ENCODE results near the gene CCDC150. TPM values are rescaled to one million over a fixed set of nuclear protein-coding genes. Genes with fewer than 3 reads are reported as not detected.

CCDC150 gene
- total and polyA plus RNA-seq, 2 of the 8 experiments (the other 6 are each of a cell fraction or from before 2014, with no cell fraction given), result 8.3 to 31.9 TPM

DNA sequence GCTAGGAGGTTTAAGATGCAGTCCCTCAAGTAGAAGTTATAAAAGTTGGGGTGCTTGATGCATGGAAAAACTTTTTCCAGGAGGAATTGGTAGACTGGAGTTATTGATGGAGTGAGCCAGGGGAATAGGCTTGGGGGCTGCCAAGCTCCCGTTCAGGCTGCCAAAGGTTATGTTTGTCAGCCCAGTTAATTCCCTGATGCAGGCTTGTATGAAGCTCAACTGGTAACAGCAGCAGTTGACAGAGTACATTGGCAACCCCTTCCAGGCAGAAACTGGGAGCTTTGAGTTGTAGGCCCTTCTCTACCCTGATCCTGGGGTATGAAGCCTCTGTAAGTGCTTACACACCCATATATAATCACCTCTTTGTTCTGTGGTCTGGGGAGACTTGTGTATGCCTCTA, 16.2 kb downstream of the CCDC150 start:
- H2AFZ ChIP-seq (ENCODE audit: low read length), result no peak overlapping the region
- H2BK12ac ChIP-seq (ENCODE audit: low read depth, low read length), result no peak overlapping the region
- no peak overlapping the region for H3K56ac ChIP-seq (replicated peaks; ENCODE audit: insufficient read length, low read depth, low read length)
- no peak overlapping the region for H2BK15ac ChIP-seq (ENCODE audit: low read length)
- H3K27ac ChIP-seq (ENCODE audit: low read depth, low read length), result no peak overlapping the region
- no peak overlapping the region for H3K4ac ChIP-seq (replicated peaks; ENCODE audit: insufficient read length, low read depth, low read length)
- H2BK120ac ChIP-seq (replicated peaks; ENCODE audit: low read depth, low read length), result no peak overlapping the region
- H3K23me2 ChIP-seq (ENCODE audit: low read depth, low read length), result no peaks in the 10 kb centered on the region
- no peak overlapping the region for H3K23ac ChIP-seq (ENCODE audit: insufficient read length)
- no peak overlapping the region for H3K18ac ChIP-seq (ENCODE audit: extremely low read depth, low read length)
- CTCF ChIA-PET (ENCODE audit: partially characterized antibody), result interaction anchor here (0.7 kb wide), 1 partner anchor 86 kb away, joined by 3 read pairs; no protein-coding TSS in a partner anchor
- H4K5ac ChIP-seq (ENCODE audit: insufficient read length, low read depth, low read length), result no peak overlapping the region
- no peak overlapping the region for H4K8ac ChIP-seq (ENCODE audit: extremely low read depth, insufficient read depth, low read length)
- no peak overlapping the region for H2AK5ac ChIP-seq (ENCODE audit: low read depth, low read length)
- peaks cover 3% of the 10 kb centered on the region; the same call in 1 of the 2 replicates for H3K79me1 ChIP-seq (ENCODE audit: low read depth, low read length)
- FAIRE-seq (no peak), DNase-seq (ENCODE audit: low read depth in 1 of 2, low spot score in 2 of 2) (no peak)
- no peaks in the 10 kb centered on the region for H3K27me3 ChIP-seq (replicated peaks in 1 of 4; ENCODE audit: control insufficient read depth in 3 of 4, extremely low read depth in 1 of 4, insufficient read depth in 3 of 4, low read length in 3 of 4)
- no peak overlapping the region for H2BK20ac ChIP-seq (ENCODE audit: low read length)
- no peak overlapping the region for H3K4me2 ChIP-seq (ENCODE audit: insufficient read depth in 1 of 2, low read depth in 2 of 2, low read length in 2 of 2)
- H2BK5ac ChIP-seq (ENCODE audit: low read depth, low read length), result no peak overlapping the region
- no peaks in the 10 kb centered on the region; a peak in 1 of 7 replicates for H3K4me1 ChIP-seq (replicated peaks in 1 of 4; ENCODE audit: control insufficient read depth in 3 of 4, insufficient read depth in 4 of 4, low read length in 3 of 4)
- POLR2A ChIA-PET (ENCODE audit: partially characterized antibody), result no interaction called here
- H3K36me3 ChIP-seq (ENCODE audit: control insufficient read depth in 2 of 4, insufficient read depth in 4 of 4, low read length in 3 of 4), result peaks cover 2 to 55% (median 28%) of the 10 kb centered on the region in 4 experiments; a peak in 7 of 8 replicates
- H3K79me2 ChIP-seq (ENCODE audit: control insufficient read depth in 1 of 2, insufficient read depth in 2 of 2, low read length in 2 of 2), result peaks cover 4 to 57% of the 10 kb centered on the region in 2 experiments; a peak in 2 of 4 replicates
- no peak overlapping the region for H3K9ac ChIP-seq (replicated peaks in 1 of 4; ENCODE audit: extremely low read depth in 1 of 4, low read depth in 3 of 4, low read length in 3 of 4)
- H3K9me3 ChIP-seq (ENCODE audit: insufficient read depth in 2 of 2, low read depth in 1 of 2, low read length in 1 of 2), result peaks cover 35 to 37% of the 10 kb centered on the region in 2 experiments
- no peaks in the 10 kb centered on the region for H4K20me1 ChIP-seq (replicated peaks in 1 of 2; ENCODE audit: control insufficient read depth in 1 of 2, insufficient read depth in 2 of 2, low read length in 2 of 2)
- H3K4me3 ChIP-seq (ENCODE audit: extremely low read depth in 1 of 4, insufficient read depth in 2 of 4, low read depth in 3 of 4, low read length in 4 of 4), result no peak overlapping the region
- no peak overlapping the region for H4K91ac ChIP-seq (replicated peaks; ENCODE audit: insufficient read length, low read length)
- no peak overlapping the region for H3K14ac ChIP-seq (ENCODE audit: insufficient read length)
- WGBS, 2 experiments (ENCODE audit: extremely low coverage in 1 of 2, insufficient coverage in 1 of 2, insufficient read length in 1 of 2, insufficient replicate concordance in 2 of 2, low coverage in 1 of 2, low lambda C conversion rate in 2 of 2, missing lambda C conversion rate in 1 of 2), result 100% methylated on average over 1 of the region's 1 CpG; no CpG with 5 or more reads in 1 of the 2 experiments
- no peak for TF ChIP-seq JUN (IDR thresholded peaks at IDR 0.05; ENCODE audit: low read depth, low read length)
- TF ChIP-seq RNF2 (IDR thresholded peaks at IDR 0.05; ENCODE audit: borderline replicate concordance, low read depth, low read length, missing control alignments, poor library complexity, severe bottlenecking), result no peak
- TF ChIP-seq EGR1 (IDR thresholded peaks at IDR 0.05; ENCODE audit: borderline replicate concordance, low read depth, low read length), result no peak
- no peak for TF ChIP-seq EP300 (IDR thresholded peaks at IDR 0.05; ENCODE audit: borderline replicate concordance in 1 of 2, low read depth in 2 of 2, low read length in 2 of 2)
- no peak for TF ChIP-seq PHF8 (conservative IDR thresholded peaks at IDR 0.05; ENCODE audit: low read depth, low read length)
- TF ChIP-seq, protein P1, sequence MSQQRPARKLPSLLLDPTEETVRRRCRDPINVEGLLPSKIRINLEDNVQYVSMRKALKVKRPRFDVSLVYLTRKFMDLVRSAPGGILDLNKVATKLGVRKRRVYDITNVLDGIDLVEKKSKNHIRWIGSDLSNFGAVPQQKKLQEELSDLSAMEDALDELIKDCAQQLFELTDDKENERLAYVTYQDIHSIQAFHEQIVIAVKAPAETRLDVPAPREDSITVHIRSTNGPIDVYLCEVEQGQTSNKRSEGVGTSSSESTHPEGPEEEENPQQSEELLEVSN (IDR thresholded peaks at IDR 0.05), result no peak
- no peak for TF ChIP-seq SRF (IDR thresholded peaks at IDR 0.05; ENCODE audit: low read depth, low read length)
- no peak for TF ChIP-seq KDM1A (IDR thresholded peaks at IDR 0.05; ENCODE audit: borderline replicate concordance, low read length)
- TF ChIP-seq FOSL1 (IDR thresholded peaks at IDR 0.05; ENCODE audit: insufficient read depth, low read depth, low read length), result no peak
- TF ChIP-seq YY1 (IDR thresholded peaks at IDR 0.05; ENCODE audit: low read depth, low read length), result no peak
- TF ChIP-seq POLR2AphosphoS5 (IDR thresholded peaks at IDR 0.05; ENCODE audit: low read depth, low read length), result no peak
- TF ChIP-seq, protein P2, sequence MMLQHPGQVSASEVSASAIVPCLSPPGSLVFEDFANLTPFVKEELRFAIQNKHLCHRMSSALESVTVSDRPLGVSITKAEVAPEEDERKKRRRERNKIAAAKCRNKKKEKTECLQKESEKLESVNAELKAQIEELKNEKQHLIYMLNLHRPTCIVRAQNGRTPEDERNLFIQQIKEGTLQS (IDR thresholded peaks at IDR 0.05; ENCODE audit: insufficient read depth, low read depth, low read length), result no peak
